ENCODE data around the gene SYNPO. TPM values are rescaled to one million over a fixed set of nuclear protein-coding genes. Genes with fewer than 3 reads are reported as not detected.
A peak's percentile ranks its signal among the peaks of the same experiment; 100 is the strongest.

SYNPO gene
- total RNA-seq, 1 donor from 2014 or later = 0.41 TPM

GRCh38 chr5:150670275-150670947, 30.0 kb downstream of the SYNPO start:
- Histone ChIP-seq H3K4me3 (no peak overlapping the region), H3K27ac (no peak overlapping the region), H3K9me3 (ENCODE audit: low read depth) (no peaks in the 10 kb centered on the region), H3K27me3 (peaks cover 33% of the 10 kb centered on the region), H3K4me1 (peaks cover 5% of the 10 kb centered on the region), H4K20me1 (ENCODE audit: low read depth) (no peaks in the 10 kb centered on the region), H3F3A (ENCODE audit: low read depth) (peaks cover 16% of the 10 kb centered on the region), H3K79me2 (ENCODE audit: low read depth) (no peaks in the 10 kb centered on the region), H3K4me2 (peak overlapping the region; percentile 29), H3K9ac (no peak overlapping the region), H2AFZ (replicated peaks) (no peak overlapping the region), H3K36me3 (no peaks in the 10 kb centered on the region)
- H3K36me3 Mint-ChIP-seq = no peaks in the 10 kb centered on the region
- DNase-seq (ENCODE audit: low spot score) = peak; percentile 50
- peaks cover 21% of the 10 kb centered on the region for H3K27me3 Mint-ChIP-seq (ENCODE audit: insufficient read depth, low read depth)
- peaks cover 2% of the 10 kb centered on the region for H3K9me3 Mint-ChIP-seq
- TF ChIP-seq EZH2phosphoT487 (IDR thresholded peaks at IDR 0.05) (no peak), EZH2 (IDR thresholded peaks at IDR 0.05) (no peak), CTCF (IDR thresholded peaks at IDR 0.05) (no peak)
- H3K4me1 Mint-ChIP-seq = peaks cover 13% of the 10 kb centered on the region
- H3K27ac Mint-ChIP-seq = no peak overlapping the region
- H3K4me3 Mint-ChIP-seq = peak overlapping the region; percentile 82

GRCh38 chr5:150670948-150671310, 30.5 kb downstream of the SYNPO start:
- H2AFZ ChIP-seq (replicated peaks) = no peak overlapping the region
- no peaks in the 10 kb centered on the region for H3K79me2 ChIP-seq (ENCODE audit: low read depth)
- Mint-ChIP-seq H3K27ac (no peak overlapping the region), H3K4me1 (peaks cover 13% of the 10 kb centered on the region), H3K36me3 (no peaks in the 10 kb centered on the region), H3K27me3 (ENCODE audit: insufficient read depth, low read depth) (peaks cover 21% of the 10 kb centered on the region), H3K4me3 (peak overlapping the region; percentile 82), H3K9me3 (peaks cover 2% of the 10 kb centered on the region)
- peaks cover 33% of the 10 kb centered on the region for H3K27me3 ChIP-seq
- peaks cover 5% of the 10 kb centered on the region for H3K4me1 ChIP-seq
- no peak overlapping the region for H3K9ac ChIP-seq
- H3K4me2 ChIP-seq = peak overlapping the region; percentile 98
- no peak for DNase-seq (ENCODE audit: low spot score)
- peaks cover 16% of the 10 kb centered on the region for H3F3A ChIP-seq (ENCODE audit: low read depth)
- no peaks in the 10 kb centered on the region for H3K9me3 ChIP-seq (ENCODE audit: low read depth)
- no peaks in the 10 kb centered on the region for H4K20me1 ChIP-seq (ENCODE audit: low read depth)
- TF ChIP-seq CTCF (IDR thresholded peaks at IDR 0.05) = no peak
- no peak for TF ChIP-seq EZH2 (IDR thresholded peaks at IDR 0.05)
- no peak for TF ChIP-seq EZH2phosphoT487 (IDR thresholded peaks at IDR 0.05)
- no peaks in the 10 kb centered on the region for H3K36me3 ChIP-seq
- peak overlapping the region; percentile 60 for H3K4me3 ChIP-seq
- no peak overlapping the region for H3K27ac ChIP-seq

- H3K9me3 ChIP-seq (ENCODE audit: low read depth) = no peaks in the 10 kb centered on the region
- H3K4me1 ChIP-seq = peaks cover 5% of the 10 kb centered on the region
- peak overlapping the region; percentile 85 for H3K4me3 Mint-ChIP-seq
- no peak overlapping the region for H3K27ac ChIP-seq
- no peaks in the 10 kb centered on the region for H4K20me1 ChIP-seq (ENCODE audit: low read depth)
- no peaks in the 10 kb centered on the region for H3K36me3 Mint-ChIP-seq
- TF ChIP-seq EZH2phosphoT487 (IDR thresholded peaks at IDR 0.05) (peak; percentile 55), EZH2 (IDR thresholded peaks at IDR 0.05) (peak; percentile 42), CTCF (IDR thresholded peaks at IDR 0.05) (no peak)
- peak overlapping the region; percentile 98 for H3K4me2 ChIP-seq
- peaks cover 13% of the 10 kb centered on the region for H3K4me1 Mint-ChIP-seq
- peaks cover 2% of the 10 kb centered on the region for H3K9me3 Mint-ChIP-seq
- H3F3A ChIP-seq (ENCODE audit: low read depth) = peaks cover 16% of the 10 kb centered on the region
- H3K27me3 Mint-ChIP-seq (ENCODE audit: insufficient read depth, low read depth) = peaks cover 21% of the 10 kb centered on the region
- peak overlapping the region; percentile 47 for H2AFZ ChIP-seq (replicated peaks)
- no peaks in the 10 kb centered on the region for H3K36me3 ChIP-seq
- H3K27me3 ChIP-seq = peaks cover 33% of the 10 kb centered on the region
- H3K9ac ChIP-seq = no peak overlapping the region
- peak; percentile 32 for DNase-seq (ENCODE audit: low spot score)
- peak overlapping the region; percentile 60 for H3K4me3 ChIP-seq
- no peak overlapping the region for H3K27ac Mint-ChIP-seq
- no peaks in the 10 kb centered on the region for H3K79me2 ChIP-seq (ENCODE audit: low read depth)
Measured at GRCh38 chr5:150671509-150672236, 31.2 kb downstream of the SYNPO start.

Data from neural progenitor cell (in vitro differentiated cells).